ENCODE results near the gene WDR20. TPM values are rescaled to one million over a fixed set of nuclear protein-coding genes. Genes with fewer than 3 reads are reported as not detected.

The WDR20 gene
- total RNA-seq, 3 donors from 2014 or later (not counting 1 experiment from before 2014, with no cell fraction given): 55.5 to 66.7 (median 62.2) TPM

DNA sequence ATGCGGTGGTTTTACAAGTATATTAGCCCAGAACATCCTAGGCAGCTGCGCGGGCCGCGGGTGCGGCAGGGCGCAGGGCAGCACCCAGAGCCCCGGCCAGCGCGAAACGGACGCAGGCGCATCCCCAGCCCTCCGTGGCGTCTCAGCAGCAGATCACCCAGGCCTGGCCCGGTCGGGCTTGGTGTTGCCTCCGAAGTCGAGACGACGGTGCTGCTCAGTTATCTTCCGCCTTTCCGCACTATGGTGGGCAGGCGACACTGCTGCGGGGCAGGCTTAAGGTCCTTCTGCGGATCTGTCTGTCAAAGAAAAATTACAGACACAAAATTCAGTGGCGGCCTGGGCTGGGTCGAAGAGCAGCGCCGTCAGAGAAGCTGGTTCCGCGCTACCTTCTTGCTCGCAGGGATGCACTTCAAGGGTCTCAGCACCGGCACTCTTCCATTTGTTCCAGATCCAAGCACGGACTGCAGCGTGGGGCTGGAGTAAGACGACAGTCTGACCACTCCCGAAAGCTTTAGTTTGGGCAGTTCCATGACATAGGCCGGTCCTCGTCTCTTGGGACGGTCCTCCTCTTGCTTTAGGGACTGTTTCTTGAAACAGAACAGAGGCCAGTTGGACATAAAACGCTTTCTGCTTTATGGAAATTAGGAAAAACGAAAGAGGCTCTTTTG, 89.5 kb downstream of the WDR20 start:
- Mint-ChIP-seq H3K27me3 (ENCODE audit: low read depth in 2 of 2) (no peaks in the 10 kb centered on the region), H3K4me1 (peaks cover 0 to 8% of the 10 kb centered on the region in 2 donors), H3K27ac (no peak overlapping the region), H3K4me3 (no peak overlapping the region), H3K36me3 (no peaks in the 10 kb centered on the region), H3K9me3 (no peaks in the 10 kb centered on the region)
- Histone ChIP-seq H3K9me3 (ENCODE audit: control insufficient read depth, insufficient read depth, low read length) (no peaks in the 10 kb centered on the region), H3K36me3 (ENCODE audit: control insufficient read depth, insufficient read depth, low read length) (no peaks in the 10 kb centered on the region), H3K27ac (ENCODE audit: low read length) (no peak overlapping the region), H3K4me3 (ENCODE audit: low read length) (no peak overlapping the region), H3K4me1 (ENCODE audit: control insufficient read depth, insufficient read depth, low read length) (no peaks in the 10 kb centered on the region), H3K27me3 (ENCODE audit: control insufficient read depth, insufficient read depth, low read length) (no peaks in the 10 kb centered on the region)
- intact Hi-C loops (cut with micrococcal nuclease): no loop called here
- no peak for ATAC-seq
- WGBS (ENCODE audit: insufficient coverage): 95% methylated on average over 43 of the region's 43 CpGs
- TF ChIP-seq, protein P1, sequence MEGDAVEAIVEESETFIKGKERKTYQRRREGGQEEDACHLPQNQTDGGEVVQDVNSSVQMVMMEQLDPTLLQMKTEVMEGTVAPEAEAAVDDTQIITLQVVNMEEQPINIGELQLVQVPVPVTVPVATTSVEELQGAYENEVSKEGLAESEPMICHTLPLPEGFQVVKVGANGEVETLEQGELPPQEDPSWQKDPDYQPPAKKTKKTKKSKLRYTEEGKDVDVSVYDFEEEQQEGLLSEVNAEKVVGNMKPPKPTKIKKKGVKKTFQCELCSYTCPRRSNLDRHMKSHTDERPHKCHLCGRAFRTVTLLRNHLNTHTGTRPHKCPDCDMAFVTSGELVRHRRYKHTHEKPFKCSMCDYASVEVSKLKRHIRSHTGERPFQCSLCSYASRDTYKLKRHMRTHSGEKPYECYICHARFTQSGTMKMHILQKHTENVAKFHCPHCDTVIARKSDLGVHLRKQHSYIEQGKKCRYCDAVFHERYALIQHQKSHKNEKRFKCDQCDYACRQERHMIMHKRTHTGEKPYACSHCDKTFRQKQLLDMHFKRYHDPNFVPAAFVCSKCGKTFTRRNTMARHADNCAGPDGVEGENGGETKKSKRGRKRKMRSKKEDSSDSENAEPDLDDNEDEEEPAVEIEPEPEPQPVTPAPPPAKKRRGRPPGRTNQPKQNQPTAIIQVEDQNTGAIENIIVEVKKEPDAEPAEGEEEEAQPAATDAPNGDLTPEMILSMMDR (IDR thresholded peaks at IDR 0.05): no peak
- no peak for DNase-seq

DNA sequence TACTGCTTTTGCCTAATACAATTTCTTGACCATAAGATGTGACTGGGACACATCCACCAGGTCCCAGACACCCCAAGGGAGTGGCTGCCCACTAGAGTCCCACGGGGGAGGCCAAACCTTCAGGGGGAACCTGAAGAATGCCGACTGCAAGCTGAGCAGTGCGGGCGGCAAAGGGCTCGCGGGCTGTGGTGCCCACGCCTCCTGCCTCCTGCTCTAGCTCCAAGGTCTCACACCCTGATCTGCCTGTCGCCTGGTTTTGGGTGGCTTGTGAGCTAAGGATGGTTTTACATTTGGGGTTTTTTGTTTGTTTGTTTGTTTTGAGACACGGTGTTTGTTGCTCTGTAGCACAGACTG, 90.0 kb downstream of the WDR20 start:
- 92% methylated on average over 9 of the region's 9 CpGs for WGBS (ENCODE audit: insufficient coverage)
- ATAC-seq: no peak
- H3K4me3 Mint-ChIP-seq: no peak overlapping the region
- no peaks in the 10 kb centered on the region for H3K4me1 ChIP-seq (ENCODE audit: control insufficient read depth, insufficient read depth, low read length)
- no peaks in the 10 kb centered on the region for H3K36me3 ChIP-seq (ENCODE audit: control insufficient read depth, insufficient read depth, low read length)
- H3K4me1 Mint-ChIP-seq: peaks cover 0 to 8% of the 10 kb centered on the region in 2 donors
- H3K27me3 Mint-ChIP-seq (ENCODE audit: low read depth in 2 of 2): no peaks in the 10 kb centered on the region
- no peaks in the 10 kb centered on the region for H3K9me3 Mint-ChIP-seq
- no peak overlapping the region for H3K4me3 ChIP-seq (ENCODE audit: low read length)
- no peaks in the 10 kb centered on the region for H3K27me3 ChIP-seq (ENCODE audit: control insufficient read depth, insufficient read depth, low read length)
- no peaks in the 10 kb centered on the region for H3K36me3 Mint-ChIP-seq
- H3K9me3 ChIP-seq (ENCODE audit: control insufficient read depth, insufficient read depth, low read length): no peaks in the 10 kb centered on the region
- TF ChIP-seq, protein P1 (IDR thresholded peaks at IDR 0.05): no peak
- intact Hi-C loops (cut with micrococcal nuclease): no loop called here
- no peak for DNase-seq
- H3K27ac ChIP-seq (ENCODE audit: low read length): no peak overlapping the region
- no peak overlapping the region for H3K27ac Mint-ChIP-seq

DNA sequence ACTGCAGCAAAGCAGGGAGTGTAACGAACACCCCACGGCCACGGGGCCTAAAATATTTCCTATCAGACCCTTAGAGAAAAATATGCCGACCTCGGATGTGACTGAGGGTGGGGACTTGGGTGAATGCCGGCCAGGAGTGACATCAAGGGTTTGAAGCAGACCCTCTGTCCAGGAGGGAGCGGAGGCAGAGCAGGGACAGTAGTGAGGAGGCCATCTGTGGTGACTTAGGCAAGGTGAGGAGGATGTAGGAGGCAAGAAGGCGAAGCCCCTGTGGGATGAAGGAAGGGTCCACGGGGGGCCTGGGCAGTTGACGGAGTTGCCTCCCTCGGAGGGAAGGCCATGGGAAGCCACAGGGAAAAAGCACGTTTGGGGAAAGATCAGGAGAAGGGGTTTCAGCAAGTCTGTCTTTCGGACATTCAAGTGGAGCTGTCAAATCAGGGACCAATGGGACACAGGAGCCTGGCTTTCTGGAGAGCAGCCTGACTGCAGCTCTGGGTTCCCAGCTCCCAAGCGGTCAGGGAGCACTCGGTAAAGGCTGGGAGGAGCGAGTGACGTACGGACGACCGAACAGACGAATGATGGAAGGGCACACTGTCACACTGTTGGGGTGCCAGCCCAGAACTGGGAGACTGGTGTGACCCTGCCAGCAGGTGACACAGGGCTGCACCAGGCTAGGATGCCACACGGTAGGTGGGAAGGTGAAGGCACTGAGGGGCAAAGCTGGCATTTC, 90.9 kb downstream of the WDR20 start:
- Histone ChIP-seq H3K4me1 (ENCODE audit: control insufficient read depth, insufficient read depth, low read length) (no peaks in the 10 kb centered on the region), H3K36me3 (ENCODE audit: control insufficient read depth, insufficient read depth, low read length) (no peaks in the 10 kb centered on the region), H3K27me3 (ENCODE audit: control insufficient read depth, insufficient read depth, low read length) (no peaks in the 10 kb centered on the region), H3K27ac (ENCODE audit: low read length) (no peak overlapping the region), H3K9me3 (ENCODE audit: control insufficient read depth, insufficient read depth, low read length) (no peaks in the 10 kb centered on the region), H3K4me3 (ENCODE audit: low read length) (no peak overlapping the region)
- intact Hi-C loops (cut with micrococcal nuclease): no loop called here
- H3K4me1 Mint-ChIP-seq: peaks cover 0 to 3% of the 10 kb centered on the region in 2 donors
- no peaks in the 10 kb centered on the region for H3K27me3 Mint-ChIP-seq (ENCODE audit: low read depth in 2 of 2)
- H3K36me3 Mint-ChIP-seq: no peaks in the 10 kb centered on the region
- no peaks in the 10 kb centered on the region for H3K9me3 Mint-ChIP-seq
- 91% methylated on average over 22 of the region's 22 CpGs for WGBS (ENCODE audit: insufficient coverage)
- DNase-seq (no peak), ATAC-seq (no peak)
- TF ChIP-seq, protein P1 (IDR thresholded peaks at IDR 0.05): no peak
- H3K4me3 Mint-ChIP-seq: no peak overlapping the region
- no peak overlapping the region for H3K27ac Mint-ChIP-seq

Measured in natural killer cell (primary cell).